Measurements from ENCODE around the gene FGF4.

FGF4 gene

GRCh38 chr11:69775163-69775755 is at the start of gene FGF4:
Gene FGF4 (minus strand): TSS chr11:69775341. CDS start chr11:69775084, 257 bp downstream.
- no peak for DNase-seq

- no peak for DNase-seq
Measured at GRCh38 chr11:69823641-69824265, 48.6 kb upstream of the FGF4 start.

- no peak for DNase-seq
Measured at GRCh38 chr11:69822676-69823494, 47.7 kb upstream of the FGF4 start.

- DNase-seq: no peak
Measured at GRCh38 chr11:69821511-69822040, 46.4 kb upstream of the FGF4 start.

- no peak for DNase-seq
Measured at GRCh38 chr11:69820441-69820840, 45.3 kb upstream of the FGF4 start.

GRCh38 chr11:69819541-69820070 is 44.5 kb upstream of the FGF4 start:
- DNase-seq: no peak

- no peak for DNase-seq
Measured at GRCh38 chr11:69818603-69819441, 43.7 kb upstream of the FGF4 start, which contains the start of gene FGF3. Gene FGF3 (minus strand): TSS chr11:69819416. CDS start chr11:69818933, 483 bp downstream.

- no peak for DNase-seq
Measured at GRCh38 chr11:69818231-69818602, 43.1 kb upstream of the FGF4 start.

GRCh38 chr11:69817265-69818230 is 42.4 kb upstream of the FGF4 start:
- DNase-seq: no peak

GRCh38 chr11:69816671-69817070 is 41.5 kb upstream of the FGF4 start:
- DNase-seq: no peak

GRCh38 chr11:69815973-69816372 is 40.8 kb upstream of the FGF4 start:
- DNase-seq: no peak

GRCh38 chr11:69814902-69815301 is 39.8 kb upstream of the FGF4 start:
- DNase-seq: no peak

- no peak for DNase-seq
Measured at GRCh38 chr11:69814411-69814810, 39.3 kb upstream of the FGF4 start.

- no peak for DNase-seq
Measured at GRCh38 chr11:69813839-69814238, 38.7 kb upstream of the FGF4 start.

- DNase-seq: no peak
Measured at GRCh38 chr11:69812946-69813345, 37.8 kb upstream of the FGF4 start.

GRCh38 chr11:69812256-69812655 is 37.1 kb upstream of the FGF4 start:
- no peak for DNase-seq

- DNase-seq: no peak
Measured at GRCh38 chr11:69811431-69811830, 36.3 kb upstream of the FGF4 start.

- no peak for DNase-seq
Measured at GRCh38 chr11:69810289-69811118, 35.4 kb upstream of the FGF4 start.

- DNase-seq: no peak
Measured at GRCh38 chr11:69808667-69809086, 33.5 kb upstream of the FGF4 start.

GRCh38 chr11:69807106-69807815 is 32.1 kb upstream of the FGF4 start:
- DNase-seq: no peak
